GM18870 (cell line): Measurements from ENCODE around the gene CDH6.

Source experiments
- ATAC-seq: cut with Tn5 transposase; IDR thresholded peaks from one replicate; pipeline ENCODE4 v1.9.1; 2021; ENCODE audit warnings: moderate library complexity; ENCODE audit not compliant: unreplicated experiment

The CDH6 gene

DNA sequence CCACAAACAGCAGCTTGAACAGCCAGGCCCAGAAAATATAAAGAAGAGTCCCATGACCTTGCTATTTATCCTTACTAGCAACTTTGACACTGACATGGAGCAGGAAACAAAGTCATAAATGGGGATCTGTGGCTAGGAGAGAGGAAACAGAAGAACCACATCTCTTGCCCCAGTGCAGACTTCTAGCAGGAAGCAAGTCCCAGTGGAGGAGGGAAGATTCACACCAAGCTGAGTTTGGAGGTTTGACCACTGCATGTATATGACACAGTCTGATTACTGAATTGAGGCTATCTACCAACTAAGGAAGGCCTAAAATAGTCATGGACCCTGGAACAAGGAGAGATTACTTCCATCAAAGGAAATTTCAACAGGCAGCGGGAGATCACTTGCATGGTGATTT lies 51.4 kb downstream of the CDH6 start:
- no peak for ATAC-seq

DNA sequence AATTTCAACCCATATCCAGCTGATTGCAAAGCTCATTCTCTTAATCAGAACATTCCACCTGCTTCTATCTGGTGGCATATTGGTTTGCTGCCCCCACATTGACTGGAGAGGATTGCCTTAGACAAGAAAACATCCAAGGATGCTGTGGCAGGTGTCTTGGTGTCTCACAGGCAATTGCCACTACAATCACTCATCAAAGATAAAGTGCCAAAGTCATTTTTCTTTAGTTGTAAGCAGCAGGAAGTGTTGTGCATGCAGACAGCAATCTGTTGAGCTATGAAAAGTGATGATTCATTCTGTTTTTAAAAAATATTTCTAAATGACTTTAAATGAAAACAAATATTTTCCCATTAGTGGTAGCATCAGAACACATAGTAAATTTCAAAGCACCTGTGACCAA lies 53.9 kb downstream of the CDH6 start:
- no peak for ATAC-seq

DNA sequence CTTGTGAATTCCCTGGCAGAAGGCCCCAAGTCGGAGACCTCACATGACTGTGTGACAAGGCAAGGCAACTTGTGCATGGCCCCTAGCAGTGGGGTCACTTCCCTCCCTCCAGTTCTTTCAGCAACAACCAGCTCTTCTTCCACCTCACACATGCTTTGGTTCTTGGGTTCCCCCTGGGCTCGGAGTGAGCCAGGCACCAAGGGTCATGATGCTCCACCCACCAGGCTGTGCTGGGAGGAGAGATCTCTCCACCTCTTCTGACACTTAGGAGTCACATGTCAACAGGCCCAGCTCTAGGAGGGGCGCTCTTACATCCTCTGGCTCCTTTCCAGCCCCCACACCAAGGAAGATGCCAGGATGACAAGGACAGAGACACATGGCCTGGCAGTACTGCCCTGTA lies 56.7 kb downstream of the CDH6 start:
- ATAC-seq, result no peak

DNA sequence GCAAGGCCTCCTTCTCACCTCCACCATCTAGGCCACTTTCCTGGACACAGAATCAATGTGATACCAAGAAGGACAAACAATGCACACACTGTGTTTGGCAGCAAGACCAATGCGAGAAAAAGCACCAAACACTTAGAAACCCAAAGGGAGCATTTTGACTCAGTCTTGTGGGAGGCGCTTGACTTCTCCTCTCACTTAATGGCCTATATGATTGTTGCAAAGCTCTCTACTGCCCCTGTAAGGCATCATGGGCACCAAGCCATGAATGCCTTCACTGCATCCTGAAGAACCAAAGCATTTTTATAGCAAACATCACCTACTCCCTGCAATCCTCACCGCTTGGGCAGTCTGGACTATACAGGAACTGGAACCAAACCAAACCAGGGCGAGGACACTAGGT lies 57.5 kb downstream of the CDH6 start:
- no peak for ATAC-seq

DNA sequence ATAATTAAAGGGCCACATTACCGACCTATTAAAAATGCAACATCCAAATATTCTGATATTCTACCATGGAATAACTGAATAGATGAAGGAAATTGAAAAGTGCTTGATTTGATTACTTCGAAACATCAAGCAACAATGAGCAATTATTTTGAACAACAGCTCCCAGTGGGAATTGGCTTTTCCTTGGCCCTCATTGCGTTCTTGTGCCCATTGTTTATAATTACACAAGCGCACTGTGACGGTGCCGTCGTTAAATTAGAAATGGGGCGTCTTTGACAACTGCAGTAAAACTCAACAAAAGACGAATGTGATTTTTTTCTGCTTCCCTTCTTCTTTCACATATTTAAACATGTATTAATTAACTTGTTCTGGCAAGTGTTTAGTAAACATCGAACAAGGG lies 61.6 kb downstream of the CDH6 start:
- ATAC-seq, result no peak

DNA sequence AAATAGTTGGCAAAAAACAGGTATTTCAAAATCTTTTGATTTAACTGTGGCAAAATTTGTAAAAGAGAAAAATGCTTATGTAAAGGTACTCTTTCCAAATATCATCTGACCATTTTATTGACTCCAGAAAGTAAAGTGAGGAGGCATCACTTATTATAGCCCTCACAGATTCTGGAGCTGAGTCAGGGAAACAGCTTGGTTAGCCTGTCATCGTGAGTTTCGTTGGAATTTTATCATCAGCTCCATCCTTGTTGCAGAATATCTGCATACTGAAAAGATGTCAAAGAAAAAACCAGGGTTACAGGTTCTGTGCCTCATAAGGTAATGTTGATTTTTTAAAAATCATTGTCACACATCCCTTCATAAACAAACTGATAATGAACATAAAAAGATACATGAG lies 74.8 kb downstream of the CDH6 start:
- no peak for ATAC-seq

DNA sequence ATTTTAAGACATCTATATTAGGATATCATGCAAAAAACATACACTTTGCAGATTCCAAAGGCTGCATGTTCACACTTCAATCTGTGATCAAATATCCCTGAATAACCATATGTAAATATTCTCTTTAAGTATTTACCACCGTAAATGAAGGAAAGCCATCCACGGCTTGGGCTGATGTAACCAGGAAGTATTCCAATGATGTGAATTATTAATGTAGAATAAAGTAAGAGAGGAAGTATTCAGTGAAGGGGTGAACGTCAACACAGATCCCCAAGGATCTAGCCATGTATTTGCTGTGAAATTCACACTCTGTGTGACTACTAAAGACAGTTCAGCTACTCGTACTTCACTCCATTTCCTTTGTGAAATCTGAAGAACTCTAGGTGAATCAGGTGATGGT lies 75.2 kb downstream of the CDH6 start:
- ATAC-seq, result no peak

DNA sequence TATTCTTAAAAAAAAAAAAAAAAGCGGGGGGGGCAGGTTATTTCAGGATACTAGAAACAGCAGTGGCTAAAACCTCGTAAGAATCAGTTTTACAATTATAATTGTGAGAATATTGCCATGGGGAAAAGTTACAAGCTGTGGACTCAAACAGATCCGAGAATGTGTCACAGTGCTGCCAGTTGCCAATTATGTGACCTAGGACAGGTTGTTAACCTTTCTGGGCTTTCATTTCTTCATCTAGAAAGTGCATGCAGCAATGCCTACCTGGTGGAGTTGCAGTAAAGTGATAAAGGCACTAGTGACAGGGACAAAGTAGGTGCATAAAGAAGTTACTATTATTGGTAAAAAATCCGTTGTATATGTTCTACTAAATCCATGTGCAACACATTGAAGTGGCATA lies 75.8 kb downstream of the CDH6 start:
- no peak for ATAC-seq

DNA sequence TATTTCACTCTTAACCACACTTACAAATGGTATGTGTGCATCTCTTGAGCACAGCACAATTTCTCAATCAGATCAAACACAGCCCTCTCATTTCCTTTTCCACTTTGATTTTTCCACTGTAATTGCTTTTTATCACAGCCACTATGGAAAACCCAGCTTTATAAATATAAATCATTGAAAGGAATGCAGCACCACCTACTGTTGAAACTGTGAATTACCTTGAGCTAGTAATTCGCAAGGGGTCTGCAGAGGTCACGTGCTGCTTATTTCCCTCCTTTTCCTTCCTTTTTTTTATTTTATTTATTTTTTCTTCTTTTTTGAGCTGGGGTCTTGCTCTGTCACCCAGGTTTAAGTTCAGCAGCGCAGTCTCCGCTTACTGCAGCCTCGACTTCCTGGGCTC lies 76.9 kb downstream of the CDH6 start:
- no peak for ATAC-seq

DNA sequence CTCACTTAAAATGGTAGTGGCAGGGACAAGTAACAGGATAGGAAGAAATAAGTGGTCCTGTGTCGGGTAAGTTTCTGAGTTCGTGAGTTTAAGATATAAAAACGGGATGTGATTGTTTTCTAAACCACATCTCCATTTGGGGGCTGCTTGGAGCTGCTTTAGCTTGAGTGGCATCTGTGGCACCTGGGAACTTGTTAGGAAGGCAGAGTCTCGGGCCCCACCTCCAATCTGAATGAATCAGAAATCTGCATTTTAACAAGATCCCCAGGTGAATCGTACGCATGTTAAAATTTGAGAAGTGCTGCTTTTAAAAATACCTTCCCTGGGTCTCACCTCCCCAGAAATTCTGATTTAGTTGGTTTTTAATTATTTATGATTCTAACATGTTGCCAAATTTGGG lies 78.1 kb downstream of the CDH6 start:
- ATAC-seq, result no peak

DNA sequence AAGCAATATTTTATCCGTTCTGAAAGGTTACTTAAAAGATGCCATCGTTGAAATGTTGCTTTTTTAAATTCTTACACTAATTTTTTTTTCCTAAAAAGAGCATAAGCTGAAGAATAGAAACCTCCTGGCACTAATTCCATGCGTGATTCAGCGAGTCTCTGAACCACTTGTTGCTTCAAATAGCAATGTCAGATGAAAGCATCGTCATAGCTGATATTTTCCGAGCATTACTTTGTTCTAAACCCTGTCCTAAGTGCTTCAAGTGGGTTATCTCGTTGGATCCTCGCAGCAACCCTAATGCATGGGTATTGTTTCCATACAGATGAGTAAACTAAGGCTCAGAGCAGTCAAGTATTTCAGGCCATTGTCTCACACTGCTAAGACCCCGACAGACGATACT lies 79.7 kb downstream of the CDH6 start:
- no peak for ATAC-seq

DNA sequence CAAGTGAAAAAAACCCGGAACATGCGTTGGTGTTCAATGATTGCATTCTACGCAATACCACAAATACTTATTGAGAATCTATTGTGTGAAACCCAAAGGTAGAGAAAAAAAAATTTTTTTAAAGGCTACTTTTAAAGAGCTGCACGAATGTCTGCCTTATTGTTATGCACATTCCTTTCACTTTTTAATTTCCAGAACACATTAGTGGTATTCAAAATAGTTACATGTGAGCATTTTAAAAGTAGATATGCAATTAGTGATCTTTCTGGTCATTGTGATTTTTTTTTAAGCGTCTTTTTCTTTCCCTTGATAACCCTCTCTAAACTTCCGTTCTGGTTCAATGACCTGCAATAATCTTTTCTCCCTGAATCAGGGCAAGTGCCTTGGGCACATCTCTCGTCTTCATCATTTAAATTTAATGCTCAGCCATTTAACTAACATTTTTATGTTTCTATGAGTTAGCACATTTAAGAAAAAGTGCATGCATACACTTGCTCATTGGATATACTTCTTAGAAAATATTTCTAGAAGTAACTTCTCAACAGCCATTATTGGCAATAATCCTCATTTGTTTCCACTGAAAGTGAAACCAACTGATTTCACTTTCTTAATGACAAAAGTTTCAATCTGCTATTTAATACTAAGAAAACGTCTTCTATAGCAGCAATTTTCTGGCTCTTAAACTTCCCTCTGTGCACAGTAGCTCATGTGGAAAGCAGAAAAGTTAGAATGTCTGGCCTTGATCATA lies 80.3 kb downstream of the CDH6 start:
- peak; percentile 88 for ATAC-seq

DNA sequence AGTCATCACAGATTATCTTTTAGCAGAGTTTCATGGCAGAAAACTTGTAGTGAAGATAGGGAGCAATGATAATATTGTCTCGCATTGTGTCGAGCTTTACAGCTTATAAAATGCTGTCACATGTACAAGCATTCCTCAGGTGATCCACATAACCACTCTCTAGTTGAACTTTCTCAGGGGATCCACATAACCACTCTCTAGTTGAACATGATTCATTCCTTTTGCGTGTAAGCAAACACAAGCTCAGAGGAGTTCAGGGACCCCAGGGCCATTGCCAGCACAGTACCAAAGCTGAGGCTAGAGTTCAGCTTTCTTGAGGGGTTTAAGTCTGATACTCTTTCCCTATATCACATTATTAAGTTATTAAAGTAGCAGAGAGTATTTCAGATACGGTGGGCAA lies 86.7 kb downstream of the CDH6 start:
- no peak for ATAC-seq

DNA sequence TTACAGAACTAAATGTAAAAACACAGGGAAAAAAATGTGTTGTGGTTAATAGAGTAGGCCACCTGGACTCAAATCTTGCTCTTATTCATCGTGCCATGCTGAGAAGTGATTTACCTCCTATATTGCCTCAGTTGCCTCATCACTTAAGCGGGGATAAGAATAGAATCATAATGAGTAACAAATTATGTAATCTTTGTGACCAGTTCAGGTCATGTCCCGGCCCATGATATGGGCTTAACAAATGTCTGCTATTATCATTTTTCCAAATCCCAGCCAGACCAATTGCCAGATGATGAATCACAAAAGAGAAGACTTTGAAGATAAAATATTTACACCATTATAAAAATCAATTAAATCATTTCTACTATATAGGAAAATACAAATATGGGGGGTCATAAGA lies 89.8 kb downstream of the CDH6 start:
- ATAC-seq, result no peak

DNA sequence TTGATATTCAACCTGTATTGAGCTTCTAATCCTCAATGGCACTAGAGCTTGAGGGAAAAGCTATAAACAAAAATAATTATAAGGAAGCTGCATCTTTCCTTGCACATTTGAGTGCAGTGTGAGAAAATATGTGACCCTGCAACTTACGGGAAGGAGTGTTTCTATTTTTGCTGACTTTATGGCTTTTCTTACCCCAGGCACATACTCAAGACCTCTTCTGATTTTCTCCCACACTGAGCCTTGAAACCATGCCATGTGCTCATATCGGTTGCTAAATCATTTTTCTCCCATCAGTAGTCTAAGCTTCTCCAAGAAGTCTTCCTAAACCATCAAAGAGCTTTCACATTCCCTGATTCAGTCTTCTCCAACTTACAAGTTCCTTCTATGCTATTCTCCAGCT lies 91.5 kb downstream of the CDH6 start:
- ATAC-seq, result no peak

DNA sequence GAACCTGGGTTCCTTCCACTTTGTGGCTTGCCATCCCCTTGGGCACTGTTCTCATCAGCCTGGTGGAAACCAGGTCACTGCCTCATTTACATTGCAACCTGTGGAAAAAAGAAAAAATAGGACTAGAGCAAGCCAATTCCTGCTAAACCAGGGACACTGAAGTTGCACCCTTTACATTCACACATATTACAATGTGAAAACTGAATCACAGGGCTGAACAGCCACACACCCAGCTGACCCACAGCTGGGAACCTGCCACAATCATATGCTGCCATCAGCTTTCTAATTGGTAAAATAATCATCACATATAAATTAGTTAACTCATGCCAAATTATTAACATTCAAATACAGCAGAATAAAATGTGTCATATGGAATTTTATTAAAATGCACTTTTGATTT lies 94.5 kb downstream of the CDH6 start:
- ATAC-seq, result no peak

DNA sequence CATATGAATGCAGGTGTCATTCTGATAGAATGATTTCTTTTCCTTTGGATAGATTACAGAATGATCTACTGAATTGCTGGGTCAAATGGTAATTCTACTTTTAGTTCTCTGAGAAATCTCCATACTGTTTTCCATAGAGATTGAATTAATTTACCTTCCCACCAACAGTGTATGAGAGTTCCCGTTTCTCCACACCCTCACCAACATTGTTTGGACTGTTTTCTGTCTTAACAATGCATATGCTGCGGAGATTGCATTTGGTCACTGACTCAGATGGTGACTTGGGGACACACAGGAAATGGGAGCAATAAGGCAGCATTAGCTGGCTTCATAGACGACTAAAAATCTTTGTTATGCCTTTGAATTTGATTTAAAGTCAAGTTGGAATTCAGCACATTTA lies 95.9 kb downstream of the CDH6 start:
- ATAC-seq, result no peak

DNA sequence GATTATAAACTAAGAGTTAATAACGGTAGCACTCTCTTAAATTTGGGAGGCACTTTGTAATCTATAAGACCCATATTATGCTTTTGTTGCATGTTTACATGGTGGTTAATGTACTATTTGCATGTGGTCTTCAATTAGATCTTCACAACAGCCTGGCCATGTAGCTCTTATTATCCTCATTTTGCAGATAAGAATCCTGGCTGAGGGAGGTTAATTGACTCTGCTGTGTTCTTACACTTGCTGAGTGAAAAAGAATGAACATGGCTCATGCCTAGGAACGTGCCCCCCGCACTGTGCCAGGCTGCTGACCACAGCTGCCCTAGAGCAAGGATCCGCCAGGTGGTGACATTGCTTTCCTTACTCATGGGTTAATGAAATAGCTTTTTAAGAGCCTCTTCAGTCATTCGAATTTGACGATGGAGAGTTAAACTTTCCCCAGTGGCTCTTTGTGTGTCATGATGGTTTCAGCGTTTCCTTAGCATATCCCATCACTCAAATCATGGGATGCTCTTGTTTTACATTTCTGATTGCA lies 97.9 kb downstream of the CDH6 start:
- no peak for ATAC-seq

DNA sequence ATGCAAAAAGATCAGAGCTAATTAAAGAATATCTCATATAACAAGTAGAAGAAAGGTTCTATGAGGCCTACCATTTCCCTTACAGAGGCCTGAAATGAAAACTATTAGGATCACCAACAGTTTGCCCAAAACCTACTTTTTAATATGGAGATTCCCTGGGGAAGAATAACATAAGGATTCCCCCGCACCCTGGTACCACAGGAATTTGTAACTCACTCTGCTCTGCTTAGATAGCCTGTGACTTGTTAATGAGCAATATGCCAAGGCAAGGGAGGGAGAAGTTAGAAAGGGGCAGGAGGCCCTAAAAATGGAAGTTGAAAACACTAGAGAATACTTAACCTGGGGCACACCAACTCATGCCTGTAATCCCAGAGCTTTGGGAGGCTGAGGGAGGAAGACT lies 107.0 kb downstream of the CDH6 start:
- ATAC-seq, result no peak

DNA sequence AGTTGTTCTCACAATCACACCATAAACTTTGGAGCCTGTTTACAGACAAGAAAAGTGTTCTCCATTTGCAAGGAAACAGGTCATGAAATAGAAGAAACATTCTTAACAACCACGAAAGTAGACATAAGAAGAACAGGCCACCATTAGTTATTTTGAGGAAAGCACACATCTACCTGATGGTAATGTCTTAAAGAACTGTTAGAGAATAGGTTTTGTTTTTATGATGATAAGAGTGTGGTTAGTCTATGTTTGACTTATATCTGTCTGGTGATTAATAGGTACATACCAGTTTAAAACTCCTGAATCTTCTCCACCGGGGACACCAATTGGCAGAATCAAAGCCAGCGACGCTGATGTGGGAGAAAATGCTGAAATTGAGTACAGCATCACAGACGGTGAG lies 108.3 kb downstream of the CDH6 start:
- no peak for ATAC-seq

DNA sequence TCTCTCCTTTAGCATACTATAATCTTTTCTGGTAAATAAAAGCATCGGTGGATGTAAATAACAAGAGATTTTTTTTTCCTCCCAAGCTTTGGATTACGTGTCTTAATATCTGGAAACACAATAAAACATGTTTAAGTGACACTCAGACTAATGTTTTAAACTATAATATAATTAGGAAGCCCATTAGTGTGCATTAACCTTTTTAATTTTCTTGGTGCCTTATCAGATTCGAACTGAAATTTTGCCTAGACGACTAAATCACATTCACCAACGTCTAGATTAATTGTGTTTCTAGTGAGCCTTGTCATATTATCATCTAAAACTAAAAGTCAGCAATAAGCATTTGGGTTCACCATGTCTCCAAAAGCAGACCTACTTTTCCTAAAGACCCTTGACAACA lies 110.2 kb downstream of the CDH6 start:
- ATAC-seq, result no peak

DNA sequence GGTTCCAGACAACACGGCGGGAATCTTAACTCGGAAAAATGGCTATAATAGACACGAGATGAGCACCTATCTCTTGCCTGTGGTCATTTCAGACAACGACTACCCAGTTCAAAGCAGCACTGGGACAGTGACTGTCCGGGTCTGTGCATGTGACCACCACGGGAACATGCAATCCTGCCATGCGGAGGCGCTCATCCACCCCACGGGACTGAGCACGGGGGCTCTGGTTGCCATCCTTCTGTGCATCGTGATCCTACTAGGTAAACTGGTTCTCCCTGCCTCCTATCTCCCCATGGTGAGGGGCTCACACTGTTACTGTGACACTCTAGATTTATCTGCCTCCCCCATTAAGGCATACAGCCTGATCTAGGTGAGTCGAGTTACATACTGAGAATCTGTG lies 124.2 kb downstream of the CDH6 start:
- ATAC-seq, result no peak

DNA sequence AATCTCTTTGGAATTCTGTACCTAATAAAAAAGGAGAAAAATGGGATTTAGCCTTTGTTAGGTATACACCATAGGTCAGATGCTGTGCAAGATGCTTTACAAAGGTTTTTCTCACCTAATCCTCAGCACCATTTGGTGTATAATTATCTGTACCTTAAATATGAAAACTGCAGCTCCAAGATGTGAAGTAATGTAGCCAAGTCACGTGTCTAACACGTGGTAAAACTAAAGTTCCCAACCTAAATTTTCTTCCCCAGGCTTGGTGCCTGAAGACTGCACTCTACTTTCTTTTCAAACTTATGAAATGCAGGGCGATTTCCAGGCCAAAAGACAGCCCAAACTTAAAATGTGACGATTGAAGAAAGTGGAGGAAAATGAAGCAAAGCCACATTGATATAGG lies 125.8 kb downstream of the CDH6 start:
- ATAC-seq, result no peak
